WI38 (cell line): ENCODE data around the gene MYH2.

ENCODE experiments used
- H3K4me3 ChIP-seq: 2 replicates; pipeline ENCODE4 v1.5.1; 2011; ENCODE audit warnings: low read depth, mild to moderate bottlenecking, control low read depth, low read length
- CTCF ChIP-seq: IDR thresholded peaks from 2 replicates; pipeline ENCODE4 v1.5.1; 2012; ENCODE audit warnings: low read depth, mild to moderate bottlenecking, control low read depth, low read length

The MYH2 gene

DNA sequence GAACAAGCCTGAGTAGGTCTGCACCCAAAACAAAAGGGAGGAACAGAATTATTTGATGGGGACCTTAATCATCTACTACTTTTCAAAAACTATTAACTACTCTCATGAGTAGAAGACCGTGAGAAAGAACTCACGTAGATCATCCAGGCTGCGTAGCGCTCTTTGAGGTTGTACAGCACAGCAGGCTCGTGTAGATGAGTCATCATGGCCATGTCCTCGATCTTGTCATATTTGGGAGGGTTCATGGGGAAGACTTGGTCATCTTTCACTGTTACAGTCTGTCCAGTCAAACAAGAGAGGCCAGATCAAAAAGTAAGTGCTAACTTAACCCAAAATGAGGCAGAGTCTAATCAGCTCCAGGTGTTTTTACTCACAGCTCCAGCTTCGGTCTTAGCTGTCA, 33.4 kb downstream of the MYH2 start:
- no peak for TF ChIP-seq CTCF
- no peak overlapping the region for H3K4me3 ChIP-seq

DNA sequence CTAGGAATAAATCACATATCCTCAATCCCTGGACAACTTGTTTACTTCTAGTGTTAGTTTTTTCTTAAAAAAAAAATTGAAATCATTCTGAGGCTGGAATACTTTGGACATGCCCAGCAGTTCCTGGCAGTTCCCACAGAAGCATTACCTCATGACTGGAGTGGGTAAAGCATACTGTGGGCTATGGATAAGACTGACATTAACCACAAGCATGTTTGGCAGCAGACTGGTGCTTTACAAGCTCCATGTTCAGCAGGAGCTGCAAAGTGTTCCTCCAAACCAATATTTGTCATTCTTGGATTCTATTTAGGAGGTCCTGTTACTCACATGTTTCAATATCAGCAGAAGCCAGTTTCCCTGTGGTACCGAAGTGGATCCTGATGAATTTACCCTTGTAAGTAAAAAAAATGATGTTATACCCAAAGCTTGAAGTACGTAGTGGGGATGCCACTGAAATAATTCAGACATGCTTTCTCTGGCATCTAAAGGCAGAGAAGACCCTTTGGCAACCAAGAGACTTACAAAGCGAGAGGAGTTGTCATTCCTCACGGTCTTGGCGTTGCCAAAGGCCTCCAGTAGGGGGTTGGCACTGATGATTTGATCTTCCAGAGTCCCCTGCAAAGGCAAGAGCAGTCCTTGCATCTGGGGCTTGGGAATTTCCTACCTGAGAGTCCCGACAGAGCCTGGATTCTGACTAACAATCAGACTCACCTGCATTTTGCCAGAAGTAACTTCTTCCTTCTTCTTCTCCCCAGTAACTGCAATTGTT, 36.0 kb downstream of the MYH2 start:
- TF ChIP-seq CTCF, result no peak

DNA sequence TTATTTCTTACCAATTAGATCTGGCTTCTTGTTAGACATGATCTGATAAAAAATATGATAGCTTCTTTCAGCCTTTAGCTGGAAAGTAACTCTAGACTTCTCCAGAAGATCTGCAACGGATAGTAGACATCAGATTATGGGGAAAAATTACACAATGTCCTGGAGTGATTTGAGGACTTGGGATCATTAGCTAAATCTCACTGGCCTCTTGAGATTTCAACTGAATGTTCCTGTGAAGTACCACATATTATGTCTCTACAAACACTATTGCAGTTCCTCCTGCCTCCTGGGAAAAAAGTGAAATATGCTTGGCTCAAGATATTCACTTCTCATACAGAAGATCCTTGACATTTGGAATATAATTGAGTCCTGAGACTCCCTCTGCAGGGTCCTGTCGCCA, 36.6 kb downstream of the MYH2 start:
- TF ChIP-seq CTCF, result no peak
- H3K4me3 ChIP-seq, result no peak overlapping the region

More for the DNA sequence above, 36.0 kb downstream of the MYH2 start:
- H3K4me3 ChIP-seq, result no peak overlapping the region

DNA sequence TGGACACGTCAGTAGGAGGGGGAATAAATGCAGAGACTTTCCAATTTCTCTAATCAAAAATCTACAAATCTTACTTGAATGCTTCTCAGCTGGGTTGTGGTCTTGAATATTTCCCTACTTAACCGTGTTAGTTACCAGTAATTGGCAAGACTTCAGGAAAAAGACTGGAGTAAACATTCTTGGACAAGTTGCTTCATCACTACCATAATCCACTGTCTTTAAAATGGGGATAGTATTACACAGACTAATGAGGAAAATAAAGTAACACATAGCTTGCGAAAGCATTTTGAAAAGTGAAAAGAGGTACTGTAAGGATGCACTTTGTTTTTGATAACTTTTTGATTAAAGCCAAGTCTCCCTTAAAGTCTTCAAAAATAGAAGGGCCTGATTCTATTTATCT, 49.5 kb downstream of the MYH2 start:
- H3K4me3 ChIP-seq, result no peak overlapping the region
- no peak for TF ChIP-seq CTCF

GRCh38 chr17:10492004-10492403, 57.5 kb downstream of the MYH2 start:
- TF ChIP-seq CTCF, result no peak
- H3K4me3 ChIP-seq, result no peak overlapping the region

GRCh38 chr17:10482252-10482651, 67.2 kb downstream of the MYH2 start:
- TF ChIP-seq CTCF, result no peak
- H3K4me3 ChIP-seq, result no peak overlapping the region

DNA sequence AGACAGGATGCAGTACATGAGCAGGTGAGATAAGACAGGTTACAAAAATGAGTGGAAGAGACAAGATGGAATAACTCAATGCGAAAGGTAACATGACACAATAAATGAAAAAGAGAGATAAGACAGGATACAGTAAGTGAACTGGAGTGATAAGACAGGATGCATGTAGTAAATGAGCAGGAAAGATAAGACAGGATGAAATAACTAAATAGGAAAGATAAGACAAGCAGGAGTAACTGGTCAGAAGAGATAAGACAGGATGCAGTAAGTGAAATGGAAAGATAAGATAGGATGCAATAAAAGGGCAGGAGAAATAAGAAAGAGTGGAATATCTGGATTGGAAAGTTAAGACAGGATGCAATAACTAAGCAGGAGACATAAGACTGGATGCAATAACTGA, 71.8 kb downstream of the MYH2 start:
- no peak overlapping the region for H3K4me3 ChIP-seq
- TF ChIP-seq CTCF, result no peak
